Epithelial cell of prostate (primary cell): ENCODE data around the gene DLGAP1.

Experiments used
- DNase-seq: peaks from one replicate; pipeline ENCODE4 v3.0.0-alpha.2; 2011; ENCODE audit warnings: low read depth, low spot score
- H3K27ac ChIP-seq: fragments of 450-650 bp; 2 replicates; pipeline ENCODE4 v1.5.1; 2017; ENCODE audit warnings: mild to moderate bottlenecking

The DLGAP1 gene

GRCh38 chr18:3689986-3690763, 764.9 kb downstream of the DLGAP1 start:
- no peak for DNase-seq
- H3K27ac ChIP-seq: no peak overlapping the region

DNA sequence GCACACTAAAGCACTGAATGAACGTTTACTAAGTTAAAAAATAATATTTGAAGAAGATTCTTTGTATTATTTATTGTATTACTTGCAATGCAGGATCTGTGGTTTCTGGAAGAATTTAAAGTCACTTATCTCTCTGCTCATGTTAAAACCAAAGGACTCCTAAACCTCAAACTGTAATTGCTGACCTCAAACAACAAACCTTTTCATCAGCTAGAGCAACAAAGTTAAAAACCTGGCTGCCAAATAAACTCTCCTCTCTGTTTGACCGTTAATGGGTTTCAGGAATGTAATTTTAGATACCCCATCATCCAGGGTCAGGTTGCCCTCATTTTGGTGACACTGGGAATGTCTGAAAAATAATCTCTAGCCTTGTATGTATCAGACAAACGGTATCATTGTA, 766.0 kb downstream of the DLGAP1 start:
- no peak for DNase-seq
- no peak overlapping the region for H3K27ac ChIP-seq

DNA sequence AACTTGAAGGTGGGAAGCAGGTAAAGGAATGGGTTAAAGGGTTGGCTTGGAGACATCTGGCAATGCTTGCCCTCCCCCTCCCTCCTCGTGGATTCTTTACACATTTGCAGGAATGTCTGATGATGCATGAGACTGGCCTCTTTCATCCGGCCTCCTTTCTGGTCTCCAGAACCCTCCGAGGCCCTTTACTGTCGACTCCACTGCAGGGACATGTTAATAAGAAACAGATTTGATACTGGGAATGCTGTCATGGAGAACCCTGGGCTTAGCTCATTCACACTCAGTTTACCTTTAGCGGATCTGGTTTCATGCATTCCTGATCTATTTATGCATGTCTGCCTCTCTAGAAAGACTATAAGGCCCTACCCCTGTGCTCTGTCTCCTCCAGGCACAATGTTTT, 766.4 kb downstream of the DLGAP1 start:
- no peak overlapping the region for H3K27ac ChIP-seq
- DNase-seq: no peak

DNA sequence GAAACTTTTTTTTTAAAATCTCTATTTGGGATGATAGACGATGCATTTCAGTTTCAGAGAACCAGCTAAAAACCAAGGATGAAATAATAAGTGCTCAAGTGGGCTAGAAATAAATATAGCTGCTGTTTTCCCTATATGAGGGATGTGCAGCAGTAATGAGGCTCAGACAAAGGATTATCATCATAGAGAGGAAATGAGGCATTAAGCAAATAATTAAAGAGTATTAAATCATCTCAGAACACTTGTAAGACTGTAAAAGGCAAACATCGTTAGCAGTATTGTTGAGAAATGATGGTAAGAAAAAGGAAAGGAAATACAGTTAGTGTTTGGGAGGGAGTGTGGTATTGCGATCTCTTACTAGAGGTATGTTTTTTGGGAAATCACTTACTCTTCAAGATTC, 771.6 kb downstream of the DLGAP1 start:
- H3K27ac ChIP-seq: peak overlapping the region; percentile 37
- DNase-seq: no peak

DNA sequence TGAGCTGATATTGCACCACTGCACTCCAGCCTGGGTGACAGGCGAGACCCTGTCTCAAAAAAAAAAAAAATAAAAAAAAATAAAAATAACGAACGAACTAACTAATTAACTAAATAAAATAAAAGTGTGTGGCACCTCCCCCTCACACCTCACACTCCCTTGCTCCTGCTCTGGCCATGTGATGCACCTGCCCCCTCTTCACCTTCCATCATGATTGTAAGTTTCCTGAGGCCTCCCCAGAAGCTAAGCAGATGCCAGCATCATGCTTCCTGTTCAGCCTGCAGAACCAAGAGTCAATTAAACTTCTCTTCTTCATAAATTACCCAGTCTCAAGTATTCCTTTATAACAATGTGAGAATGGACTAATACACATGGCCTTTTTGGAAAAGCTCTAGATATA, 773.0 kb downstream of the DLGAP1 start:
- DNase-seq: no peak
- H3K27ac ChIP-seq: no peak overlapping the region

DNA sequence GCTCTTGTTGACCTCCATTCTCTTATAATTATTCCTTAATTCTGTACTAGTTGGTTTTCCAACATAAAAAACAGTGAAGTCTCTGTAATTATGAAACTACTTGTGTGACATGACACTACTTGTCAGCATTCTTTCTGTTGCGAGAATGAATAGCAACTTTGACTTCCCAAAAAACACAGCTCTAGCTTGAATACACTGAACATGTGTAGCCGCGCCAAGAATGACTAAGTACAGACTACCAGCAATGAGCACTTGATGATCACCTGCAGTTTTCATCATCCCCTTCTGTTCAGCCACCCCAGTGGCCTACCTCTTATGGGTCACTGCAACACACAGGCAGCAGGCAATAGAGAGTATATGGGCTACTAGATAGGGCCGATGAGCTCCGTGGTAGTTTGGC, 775.9 kb downstream of the DLGAP1 start:
- peak; percentile 79 for DNase-seq
- H3K27ac ChIP-seq: peak overlapping the region; percentile 79

- H3K27ac ChIP-seq: no peak overlapping the region
- DNase-seq: no peak
Observed at GRCh38 chr18:3675994-3676393, 779.1 kb downstream of the DLGAP1 start.

DNA sequence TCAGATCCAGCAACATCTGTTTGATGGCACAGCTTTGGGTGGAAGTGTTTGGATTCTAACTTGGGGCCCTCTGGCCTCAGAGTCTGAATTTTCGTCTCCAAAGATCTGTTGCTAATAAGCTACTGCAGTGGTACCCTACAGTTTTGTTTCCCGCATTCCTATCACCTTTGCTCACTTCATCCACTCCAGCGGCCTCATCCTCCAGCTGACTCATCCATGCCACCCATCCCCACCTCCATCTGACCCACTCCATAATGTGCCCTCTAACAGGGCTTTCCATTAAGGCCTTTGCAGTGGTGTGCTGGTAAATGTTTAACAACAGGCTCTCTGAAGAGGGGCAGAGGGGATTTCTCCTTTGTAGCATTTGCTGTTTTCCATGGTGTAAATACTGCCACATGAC, 779.7 kb downstream of the DLGAP1 start:
- no peak for DNase-seq
- H3K27ac ChIP-seq: no peak overlapping the region

DNA sequence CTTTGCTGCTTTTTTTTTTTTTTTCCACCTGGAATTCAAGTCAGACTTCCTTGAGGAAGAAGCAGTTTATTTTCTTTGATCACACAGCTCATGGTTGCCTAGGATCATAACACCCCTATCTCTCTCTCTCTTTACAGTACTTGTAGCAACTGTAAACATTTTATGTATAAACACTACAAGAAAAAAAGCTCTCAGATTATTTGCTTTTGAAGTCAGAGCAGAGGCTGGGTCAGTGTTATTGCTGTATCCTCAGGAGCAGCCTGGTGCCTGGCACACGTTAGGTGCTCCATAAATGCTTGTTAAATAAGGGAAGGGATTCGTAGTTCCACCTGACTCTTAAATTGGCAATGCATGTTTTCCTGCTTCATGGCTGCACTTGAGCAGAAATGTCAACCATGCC, 783.9 kb downstream of the DLGAP1 start:
- DNase-seq: no peak

DNA sequence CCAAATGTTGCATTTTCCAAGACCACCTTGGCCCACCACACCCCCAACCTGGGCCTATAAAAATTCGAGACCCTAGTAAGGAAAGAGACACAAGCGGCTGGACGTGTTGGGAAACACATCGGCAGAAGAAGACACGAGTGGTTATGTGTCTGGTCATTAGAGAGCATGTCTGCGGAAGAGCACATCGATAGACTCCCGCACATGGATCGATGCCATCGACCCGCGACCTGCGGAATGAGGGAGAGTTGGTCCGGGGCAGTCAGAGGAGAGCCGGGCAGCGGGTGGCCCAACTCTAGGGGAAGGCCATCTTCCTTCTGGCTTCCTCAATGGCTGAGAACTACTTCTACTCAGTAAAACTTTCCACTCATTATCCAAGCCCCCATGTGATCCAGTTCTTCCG, 785.7 kb downstream of the DLGAP1 start:
- H3K27ac ChIP-seq: no peak overlapping the region
- DNase-seq: no peak

More for the DNA sequence above, 783.9 kb downstream of the DLGAP1 start:
- no peak overlapping the region for H3K27ac ChIP-seq

DNA sequence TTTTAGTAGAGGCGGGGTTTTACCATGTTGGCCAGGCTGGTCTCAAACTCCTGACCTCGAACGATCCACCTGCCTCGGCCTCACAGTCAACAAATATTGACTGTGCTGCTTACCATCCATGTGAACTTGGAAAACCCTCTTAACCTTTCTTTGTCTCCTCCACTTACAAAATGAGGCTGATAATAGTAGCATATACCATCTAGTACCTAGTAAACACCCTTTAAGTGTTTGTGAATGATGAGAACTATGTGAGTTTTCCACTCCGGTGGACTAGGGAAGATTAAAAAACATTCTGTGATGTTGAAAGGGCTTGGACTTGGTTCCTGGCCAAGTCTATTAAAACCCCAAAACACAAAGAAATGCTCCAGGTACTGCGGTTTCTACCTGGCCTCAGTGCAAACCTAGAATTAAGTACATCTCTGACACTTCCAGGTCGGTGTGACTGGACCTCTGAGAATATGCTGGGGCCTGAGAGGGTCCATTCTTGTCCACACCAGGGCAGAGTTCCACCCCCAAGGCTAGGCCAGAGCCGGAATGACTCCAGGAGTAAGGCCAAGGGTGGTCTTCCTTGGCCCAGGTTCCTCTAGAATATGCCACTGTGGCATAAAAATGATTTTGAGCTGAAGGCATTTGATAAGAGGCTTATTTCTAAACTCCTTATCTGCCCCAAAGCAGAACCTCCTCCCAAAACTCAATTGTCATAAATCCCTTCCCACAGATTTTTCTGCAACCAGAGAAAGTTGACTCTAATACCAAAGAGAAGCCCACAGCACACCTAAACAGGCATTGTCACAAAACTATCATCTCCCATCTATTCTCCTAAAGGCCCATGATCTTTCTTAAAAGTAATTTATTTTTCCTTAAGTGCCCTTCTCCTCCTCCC, 787.6 kb downstream of the DLGAP1 start:
- H3K27ac ChIP-seq: no peak overlapping the region
- no peak for DNase-seq

- DNase-seq: no peak
- H3K27ac ChIP-seq: peak overlapping the region; percentile 94
Observed at GRCh38 chr18:3666526-3667254, 788.4 kb downstream of the DLGAP1 start.

DNA sequence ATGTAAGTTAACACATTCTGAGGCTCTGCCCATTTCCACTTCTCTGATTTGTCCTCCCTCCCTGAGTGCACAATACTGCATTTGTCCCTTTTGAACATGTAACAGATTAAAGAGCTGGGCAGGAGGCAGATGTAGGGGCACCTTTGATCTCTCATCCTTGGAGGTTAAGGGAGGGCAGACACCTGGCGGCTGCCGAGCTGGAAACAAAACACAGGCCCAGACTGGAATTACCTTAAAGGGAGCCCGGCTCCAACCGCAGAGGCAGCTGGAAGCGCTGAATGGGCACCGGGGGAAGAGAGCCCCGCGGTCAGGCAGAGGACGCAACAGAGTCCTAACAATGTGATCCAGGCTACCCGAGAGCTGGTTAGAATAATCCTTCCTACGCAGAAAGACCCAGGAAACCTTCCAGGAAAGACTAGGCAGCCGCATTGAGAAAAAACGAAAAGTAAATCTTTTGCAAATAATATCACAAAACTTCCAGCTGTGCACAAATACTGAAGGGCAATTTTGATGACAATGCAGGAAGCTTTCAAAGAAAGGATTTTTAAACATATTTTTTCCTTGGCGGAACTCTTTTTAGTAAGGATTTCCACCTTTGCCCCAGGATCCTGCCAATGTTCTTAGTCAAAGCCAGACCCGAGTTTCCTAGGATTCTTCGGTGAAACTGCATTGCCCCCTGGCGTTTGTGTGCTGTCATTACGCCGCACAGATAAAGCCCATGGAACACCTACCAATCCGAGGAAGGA, 789.2 kb downstream of the DLGAP1 start:
- H3K27ac ChIP-seq: peak overlapping the region; percentile 94
- DNase-seq: no peak

DNA sequence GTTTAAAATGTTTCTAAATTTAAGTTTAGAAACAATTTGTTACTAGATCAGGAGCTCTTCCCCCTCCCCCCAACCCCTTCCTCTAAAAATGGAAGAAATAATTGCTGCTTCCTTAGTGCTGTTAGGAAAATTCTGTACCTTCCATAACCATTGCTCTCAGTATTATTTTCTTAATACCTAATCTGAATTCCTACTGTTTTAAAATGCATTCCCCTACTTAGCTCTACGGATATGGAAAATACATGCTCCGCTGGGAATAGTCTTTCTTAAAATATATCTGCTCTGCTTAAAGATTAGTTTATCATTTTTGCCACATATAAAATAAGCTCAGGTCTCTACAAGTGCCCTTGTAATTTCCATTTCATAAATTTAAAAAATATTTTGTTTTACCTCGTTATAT, 789.9 kb downstream of the DLGAP1 start:
- DNase-seq: no peak
- H3K27ac ChIP-seq: peak overlapping the region; percentile 94

DNA sequence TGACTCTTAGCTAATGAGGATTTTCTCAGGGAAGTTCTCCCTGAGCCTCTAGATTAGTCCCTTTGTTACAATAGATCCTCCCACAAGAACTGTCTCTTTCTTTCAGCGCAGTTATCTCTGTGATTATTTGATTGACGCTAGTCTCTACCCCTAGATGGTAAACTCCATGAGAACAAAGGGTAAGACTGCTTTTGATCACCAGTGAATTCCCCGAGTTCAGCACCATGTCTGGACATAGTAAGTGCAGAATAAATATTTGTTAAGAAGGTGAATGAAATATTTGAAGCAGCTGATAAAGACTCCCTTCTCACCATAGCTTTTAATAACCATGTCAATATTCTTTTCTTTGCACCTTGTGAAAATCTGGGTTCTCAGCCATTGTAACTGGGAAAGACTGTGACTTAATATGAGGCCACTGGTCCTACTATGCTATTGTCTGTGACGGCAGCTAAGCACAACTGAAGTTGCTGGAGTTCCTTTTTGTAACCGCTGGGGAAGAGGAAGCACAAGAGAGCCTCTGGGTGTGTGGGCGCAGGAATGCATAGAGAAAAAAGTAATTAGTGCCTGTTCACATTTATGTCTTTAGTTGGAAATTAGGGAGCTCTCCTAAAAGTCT, 790.4 kb downstream of the DLGAP1 start:
- H3K27ac ChIP-seq: peak overlapping the region; percentile 94
- DNase-seq: no peak

DNA sequence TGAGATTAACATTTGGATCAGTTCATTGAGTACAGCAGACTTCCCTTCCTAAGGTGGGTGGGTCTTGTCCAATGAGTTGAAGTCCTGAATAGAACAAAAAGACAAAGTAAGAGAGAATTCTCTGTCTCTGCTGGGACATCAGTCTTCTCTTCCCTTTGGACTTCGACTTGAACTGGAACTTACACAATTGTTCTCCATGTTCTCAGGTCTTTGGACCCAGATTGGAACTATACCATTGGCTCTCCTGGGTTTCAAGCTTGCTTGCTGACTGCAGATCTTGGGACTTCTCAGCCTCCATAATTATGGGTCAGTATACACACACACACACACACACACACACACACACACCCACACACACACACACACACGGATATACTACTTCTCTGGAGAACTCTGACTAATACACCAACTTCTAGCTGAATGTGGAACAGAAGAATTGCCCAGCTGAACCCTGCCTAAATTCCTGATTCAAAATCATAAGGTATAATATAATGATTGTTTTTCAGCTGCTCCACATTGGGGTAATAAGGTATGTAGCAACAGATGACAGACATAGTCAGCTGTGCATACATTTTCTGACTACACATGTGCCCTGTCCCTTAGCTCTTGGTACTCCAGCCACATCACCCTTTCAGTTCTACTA, 791.1 kb downstream of the DLGAP1 start:
- DNase-seq: no peak
- peak overlapping the region; percentile 94 for H3K27ac ChIP-seq

DNA sequence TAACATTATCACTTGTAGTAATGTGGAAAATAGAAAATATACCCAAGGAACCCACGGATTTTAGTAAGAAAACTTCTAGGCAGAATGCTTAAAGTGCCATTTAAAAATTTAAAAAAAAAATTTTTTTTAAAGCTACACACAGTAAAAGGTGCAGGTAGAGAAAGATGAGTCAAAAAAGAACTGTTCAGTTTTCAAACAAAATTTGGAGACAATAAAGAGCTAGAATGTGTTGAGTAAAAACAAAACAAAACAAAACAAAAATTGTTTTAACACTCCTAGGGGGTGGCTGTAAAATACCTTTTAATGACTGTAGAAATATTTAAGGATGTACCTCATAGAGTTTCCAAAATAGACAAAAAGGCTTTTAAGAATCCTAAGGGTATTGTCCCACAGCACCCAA, 793.1 kb downstream of the DLGAP1 start:
- no peak overlapping the region for H3K27ac ChIP-seq
- no peak for DNase-seq

DNA sequence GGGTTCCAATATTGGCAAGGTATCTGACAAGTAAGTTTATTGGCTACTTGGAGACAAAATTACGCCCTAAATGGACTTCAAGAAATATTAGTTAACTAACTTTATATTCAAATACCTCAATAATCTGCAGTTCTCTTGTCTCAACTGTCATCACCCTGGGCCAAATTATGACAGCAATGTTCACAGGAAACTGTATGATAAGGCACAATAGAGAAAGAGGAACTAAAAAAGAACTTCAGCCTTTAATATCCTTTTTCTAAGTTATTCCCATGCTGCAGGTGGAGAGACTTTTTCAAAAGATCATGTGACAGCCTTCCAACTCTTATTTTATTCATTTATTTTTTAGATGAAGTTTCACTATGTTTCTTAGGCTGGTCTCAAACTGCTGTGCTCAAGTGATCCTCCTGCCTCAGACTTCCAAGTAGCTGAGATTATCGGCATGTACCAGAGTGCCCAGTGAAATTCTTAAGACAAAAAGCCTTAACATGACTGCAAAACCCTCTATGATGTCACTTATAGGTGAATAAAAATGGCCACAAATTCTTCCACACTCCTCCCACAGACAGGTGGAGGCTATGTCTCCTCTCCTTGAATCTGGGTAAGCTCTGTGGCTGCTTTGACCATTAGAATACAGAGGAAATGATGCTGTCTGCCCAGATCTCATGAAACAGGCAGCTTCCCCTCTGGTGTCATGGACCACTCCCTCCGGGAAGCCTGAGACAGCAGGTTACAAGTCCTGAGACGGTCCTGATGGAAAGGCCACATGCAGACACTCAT, 794.2 kb downstream of the DLGAP1 start:
- DNase-seq: no peak
- no peak overlapping the region for H3K27ac ChIP-seq
